ENCODE results near the gene EZR.

DNA sequence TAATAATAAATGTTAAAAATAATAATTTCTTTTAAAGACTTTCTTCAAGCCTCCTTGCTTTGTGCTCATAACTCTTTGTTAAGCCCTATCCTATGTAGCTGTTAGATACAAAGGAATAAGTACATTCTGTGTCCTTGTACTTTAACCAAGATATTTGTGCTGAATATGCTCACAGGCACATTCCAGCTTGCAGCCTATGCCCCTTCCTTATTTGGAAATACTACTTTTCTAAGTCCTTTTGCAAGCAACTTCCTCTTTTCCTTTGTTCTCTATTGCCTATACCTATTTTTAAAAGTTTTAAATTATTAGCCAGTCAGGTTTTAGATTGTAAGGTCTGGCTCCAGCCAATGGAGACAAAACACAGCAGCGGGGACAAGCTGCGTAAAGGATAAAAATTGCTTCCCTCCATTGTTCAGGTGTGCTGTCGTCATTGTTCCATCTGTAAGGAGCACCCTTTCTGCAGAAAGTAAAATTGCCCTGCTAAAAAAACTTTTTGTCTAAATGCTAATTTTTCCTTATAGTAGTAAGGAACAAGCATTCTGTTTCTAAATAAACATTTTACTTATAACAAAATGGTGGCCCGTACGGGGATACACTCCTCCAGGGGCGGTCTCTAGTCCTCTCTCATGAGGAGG is 89.1 kb downstream of the EZR start:
- TF ChIP-seq, protein P1, sequence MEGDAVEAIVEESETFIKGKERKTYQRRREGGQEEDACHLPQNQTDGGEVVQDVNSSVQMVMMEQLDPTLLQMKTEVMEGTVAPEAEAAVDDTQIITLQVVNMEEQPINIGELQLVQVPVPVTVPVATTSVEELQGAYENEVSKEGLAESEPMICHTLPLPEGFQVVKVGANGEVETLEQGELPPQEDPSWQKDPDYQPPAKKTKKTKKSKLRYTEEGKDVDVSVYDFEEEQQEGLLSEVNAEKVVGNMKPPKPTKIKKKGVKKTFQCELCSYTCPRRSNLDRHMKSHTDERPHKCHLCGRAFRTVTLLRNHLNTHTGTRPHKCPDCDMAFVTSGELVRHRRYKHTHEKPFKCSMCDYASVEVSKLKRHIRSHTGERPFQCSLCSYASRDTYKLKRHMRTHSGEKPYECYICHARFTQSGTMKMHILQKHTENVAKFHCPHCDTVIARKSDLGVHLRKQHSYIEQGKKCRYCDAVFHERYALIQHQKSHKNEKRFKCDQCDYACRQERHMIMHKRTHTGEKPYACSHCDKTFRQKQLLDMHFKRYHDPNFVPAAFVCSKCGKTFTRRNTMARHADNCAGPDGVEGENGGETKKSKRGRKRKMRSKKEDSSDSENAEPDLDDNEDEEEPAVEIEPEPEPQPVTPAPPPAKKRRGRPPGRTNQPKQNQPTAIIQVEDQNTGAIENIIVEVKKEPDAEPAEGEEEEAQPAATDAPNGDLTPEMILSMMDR (optimal IDR thresholded peaks at IDR 0.05 in 1 of 3, IDR thresholded peaks at IDR 0.05 in 1 of 3, conservative IDR thresholded peaks at IDR 0.05 in 1 of 3; ENCODE audit: extremely low read depth in 1 of 3, insufficient read depth in 2 of 3, low read length in 3 of 3), result no peak
- no peak for TF ChIP-seq EZH2 (IDR thresholded peaks at IDR 0.05; ENCODE audit: low read length)
